Spleen (tissue), 11 donors: ENCODE results near the gene MEAK7. TPM values are rescaled to one million over a fixed set of nuclear protein-coding genes. Genes with fewer than 3 reads are reported as not detected.

ENCODE experiments used
- DNase-seq: peaks from one replicate; pipeline ENCODE4 v3.0.0-alpha.2; 2020
- H3K27ac ChIP-seq, 8 donors: fragments of 200-600 bp; sonication (generic) in 7 of 8; 1 replicate in 4 of 8; 2 replicates in 4 of 8; pipeline versions ENCODE4 v1.5.0 to v1.8.0; 2016 to 2021; ENCODE audit warnings: inconsistent platforms in 4 of 8, mild to moderate bottlenecking in 4 of 8, moderate library complexity in 1 of 8
- H3K27me3 ChIP-seq, 7 donors: fragments of 200-600 bp; sonication (generic) in 6 of 7; replicated peaks in 1 of 7; 1 replicate in 4 of 7; 2 replicates in 3 of 7; pipeline versions ENCODE4 v1.5.0 to v1.8.0; 2016 to 2021; ENCODE audit warnings: inconsistent platforms in 3 of 7, mild to moderate bottlenecking in 1 of 7
- H3K36me3 ChIP-seq, 6 donors: fragments of 200-600 bp; sonication (generic) in 5 of 6; 1 replicate in 4 of 6; 2 replicates in 2 of 6; pipeline versions ENCODE4 v1.5.0 to v1.8.0; 2016 to 2021; ENCODE audit warnings: inconsistent platforms in 2 of 6
- H3K4me1 ChIP-seq, 6 donors: fragments of 200-600 bp; sonication (generic) in 5 of 6; 1 replicate in 3 of 6; 2 replicates in 3 of 6; pipeline versions ENCODE4 v1.5.0 to v1.8.0; 2016 to 2021; ENCODE audit warnings: inconsistent platforms in 3 of 6
- H3K4me3 ChIP-seq, 8 donors: fragments of 200-600 bp; sonication (generic) in 7 of 8; 1 replicate in 4 of 8; 2 replicates in 4 of 8; pipeline versions ENCODE4 v1.5.0 to v1.8.0; 2016 to 2021; ENCODE audit warnings: inconsistent platforms in 4 of 8, mild to moderate bottlenecking in 4 of 8, moderate library complexity in 2 of 8
- H3K9me3 ChIP-seq, 8 donors: fragments of 200-600 bp; sonication (generic) in 7 of 8; 1 replicate in 4 of 8; 2 replicates in 4 of 8; pipeline versions ENCODE4 v1.5.0 to v1.8.0; 2016 to 2021; ENCODE audit warnings: inconsistent platforms in 4 of 8
- POLR2A ChIP-seq, 3 donors: fragments of 450-650 bp; IDR thresholded peaks; one replicate each; pipeline ENCODE4 v1.5.1; 2017; ENCODE audit warnings: antibody characterized with exemption in 3 of 3, mild to moderate bottlenecking in 1 of 3
- POLR2AphosphoS5 ChIP-seq, 3 donors: sonication (generic); formaldehyde crosslinking; IDR thresholded peaks; one replicate each; pipeline ENCODE4 v1.5.1; 2017; ENCODE audit warnings: antibody characterized with exemption in 3 of 3
- WGBS, 5 donors: extraction: QIAGEN DNeasy Blood & Tissue Kit in 3 of 5; methylation state at CpG; one replicate each; pipeline versions ENCODE4 v1.1.5 to v1.1.7; 2013 to 2018; 5-methylcytosine and 5-hydroxymethylcytosine counted together
- intact Hi-C: fragments of 100-400 bp; cut with DNase I; formaldehyde crosslinking; loops from one replicate; pipeline ENCODE4 v1.15.0; 2023; ENCODE audit warnings: low total_unique reads
- polyA plus RNA-seq, 3 donors: library from polyadenylated mRNA; stranded (reverse); fragments of 200-250 nt; gene quantifications; one replicate each; pipeline ENCODE4 v1.2.1, GENCODE V29; 2013
- total RNA-seq, 7 donors: library from RNA; depleted of rRNA in 3 of 7; stranded (reverse); fragments of >200 nt in 3 of 7; fragmentation: NEBNext Ultra II Directional in 4 of 7; extraction: Animal tissue kit (Norgen Biotek cat#: 25700) in 4 of 7; gene quantifications; one replicate each; pipeline versions ENCODE4 v1.1.0 to v1.2.1, GENCODE V29; 2016 to 2021
- TF ChIP-seq, protein P1 (sequence below), 11 experiments: fragments of 200-600 bp in 7 of 11; fragments of 450-650 bp in 4 of 11; sonication (generic) in 4 of 11; IDR thresholded peaks in 8 of 11; conservative IDR thresholded peaks in 3 of 11; 1 replicate in 7 of 11; 2 replicates in 4 of 11; pipeline versions ENCODE4 v1.4.0 to v1.8.0; 2016 to 2021; ENCODE audit warnings: antibody characterized with exemption in 11 of 11, inconsistent platforms in 4 of 11, mild to moderate bottlenecking in 1 of 11
- donor health status: healthy with polysubstance abuse.
- donor health status: DM: no; HTN: no; CAD: no; lungs with moderate emphysema.
- donor health status: DM: no; HTN: no; CAD: no.
- donor health status: Bipolar disorder and iron deficiency.
- donor health status: healthy.
- donor health status: DM: no; HTN: no; CAD: no.
- donor health status: DM: yes; HTN: yes; CAD: no.

MEAK7 gene
- total and polyA plus RNA-seq, 10 donors, result 1.5 to 14.9 (median 10.2) TPM

- DNase-seq, result peak; percentile 52
- Histone ChIP-seq H3K36me3 (peaks cover 0 to 66% (median 0%) of the 10 kb centered on the region in 6 donors), H3K4me3 (no peak overlapping the region), H3K9me3 (no peaks in the 10 kb centered on the region), H3K27me3 (no peaks in the 10 kb centered on the region), H3K4me1 (peaks cover 0 to 10% (median 3%) of the 10 kb centered on the region in 6 donors), H3K27ac (no peak overlapping the region)
- 80 to 86% (median 85%) methylated on average over 13 to 20 of the region's 20 CpGs for WGBS, 5 donors
- TF ChIP-seq POLR2A (IDR thresholded peaks at IDR 0.05) (no peak), POLR2AphosphoS5 (IDR thresholded peaks at IDR 0.05) (no peak)
- TF ChIP-seq, protein P1, sequence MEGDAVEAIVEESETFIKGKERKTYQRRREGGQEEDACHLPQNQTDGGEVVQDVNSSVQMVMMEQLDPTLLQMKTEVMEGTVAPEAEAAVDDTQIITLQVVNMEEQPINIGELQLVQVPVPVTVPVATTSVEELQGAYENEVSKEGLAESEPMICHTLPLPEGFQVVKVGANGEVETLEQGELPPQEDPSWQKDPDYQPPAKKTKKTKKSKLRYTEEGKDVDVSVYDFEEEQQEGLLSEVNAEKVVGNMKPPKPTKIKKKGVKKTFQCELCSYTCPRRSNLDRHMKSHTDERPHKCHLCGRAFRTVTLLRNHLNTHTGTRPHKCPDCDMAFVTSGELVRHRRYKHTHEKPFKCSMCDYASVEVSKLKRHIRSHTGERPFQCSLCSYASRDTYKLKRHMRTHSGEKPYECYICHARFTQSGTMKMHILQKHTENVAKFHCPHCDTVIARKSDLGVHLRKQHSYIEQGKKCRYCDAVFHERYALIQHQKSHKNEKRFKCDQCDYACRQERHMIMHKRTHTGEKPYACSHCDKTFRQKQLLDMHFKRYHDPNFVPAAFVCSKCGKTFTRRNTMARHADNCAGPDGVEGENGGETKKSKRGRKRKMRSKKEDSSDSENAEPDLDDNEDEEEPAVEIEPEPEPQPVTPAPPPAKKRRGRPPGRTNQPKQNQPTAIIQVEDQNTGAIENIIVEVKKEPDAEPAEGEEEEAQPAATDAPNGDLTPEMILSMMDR (IDR thresholded peaks at IDR 0.05 in 8 of 11, conservative IDR thresholded peaks at IDR 0.05 in 3 of 11), result no peak
- intact Hi-C loops, result no loop called here
Measured at GRCh38 chr16:84460406-84461028, 43.9 kb downstream of the MEAK7 start.

DNA sequence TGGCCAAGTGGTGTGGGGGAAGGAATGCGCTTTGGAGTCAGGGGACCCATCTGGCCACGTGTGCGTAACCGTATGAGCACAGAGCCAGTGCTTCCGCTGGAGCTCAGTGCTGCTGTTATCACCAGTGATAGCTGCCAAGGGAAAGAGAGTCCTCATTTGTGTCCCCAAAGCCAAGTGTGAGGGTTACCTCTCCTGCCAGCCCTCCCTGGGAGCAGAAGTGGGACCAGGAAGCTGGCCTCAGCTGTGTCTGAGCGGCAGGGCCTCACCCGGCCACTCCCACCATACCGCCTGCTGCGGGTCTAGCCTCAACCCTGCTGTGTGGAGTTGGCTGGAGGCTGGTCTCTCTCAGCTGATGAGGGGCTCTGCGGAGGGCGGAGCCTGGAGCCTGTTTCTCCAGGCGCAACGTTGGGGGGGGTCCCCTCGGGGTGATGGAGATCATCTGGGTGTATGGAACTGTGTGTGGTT lies 44.5 kb downstream of the MEAK7 start:
- intact Hi-C loops, result no loop called here
- Histone ChIP-seq H3K36me3 (peaks cover 0 to 60% (median 0%) of the 10 kb centered on the region in 6 donors), H3K9me3 (no peaks in the 10 kb centered on the region), H3K27me3 (no peaks in the 10 kb centered on the region), H3K27ac (no peak overlapping the region), H3K4me3 (no peak overlapping the region), H3K4me1 (peaks cover 0 to 10% (median 3%) of the 10 kb centered on the region in 6 donors)
- DNase-seq, result peak; percentile 40
- TF ChIP-seq, protein P1 (IDR thresholded peaks at IDR 0.05 in 8 of 11, conservative IDR thresholded peaks at IDR 0.05 in 3 of 11), result no peak
- no peak for TF ChIP-seq POLR2AphosphoS5 (IDR thresholded peaks at IDR 0.05)
- no peak for TF ChIP-seq POLR2A (IDR thresholded peaks at IDR 0.05)
- 76 to 92% (median 86%) methylated on average over 5 to 14 of the region's 14 CpGs for WGBS, 5 donors

GRCh38 chr16:84459533-84459894 lies 44.9 kb downstream of the MEAK7 start:
- DNase-seq, result no peak
- Histone ChIP-seq H3K27me3 (no peaks in the 10 kb centered on the region), H3K4me3 (no peak overlapping the region), H3K9me3 (no peaks in the 10 kb centered on the region), H3K4me1 (peaks cover 0 to 10% (median 3%) of the 10 kb centered on the region in 6 donors), H3K27ac (no peak overlapping the region), H3K36me3 (peaks cover 0 to 56% (median 0%) of the 10 kb centered on the region in 6 donors)
- 90 to 100% (median 94%) methylated on average over 2 of the region's 2 CpGs for WGBS, 5 donors
- intact Hi-C loops, result no loop called here
- TF ChIP-seq, protein P1 (IDR thresholded peaks at IDR 0.05 in 8 of 11, conservative IDR thresholded peaks at IDR 0.05 in 3 of 11), result no peak
- TF ChIP-seq POLR2A (IDR thresholded peaks at IDR 0.05), result no peak
- TF ChIP-seq POLR2AphosphoS5 (IDR thresholded peaks at IDR 0.05), result no peak

- H3K9me3 ChIP-seq, result no peaks in the 10 kb centered on the region
- 94 to 96% (median 94%) methylated on average over 29 to 38 of the region's 38 CpGs for WGBS, 5 donors
- H3K4me3 ChIP-seq, result no peak overlapping the region
- TF ChIP-seq POLR2A (IDR thresholded peaks at IDR 0.05) (no peak), POLR2AphosphoS5 (IDR thresholded peaks at IDR 0.05) (no peak)
- TF ChIP-seq, protein P1 (IDR thresholded peaks at IDR 0.05 in 8 of 11, conservative IDR thresholded peaks at IDR 0.05 in 3 of 11), result no peak
- peaks cover 0 to 10% (median 3%) of the 10 kb centered on the region in 6 donors for H3K4me1 ChIP-seq
- peak; percentile 39 for DNase-seq
- intact Hi-C loops, result no loop called here
- H3K27me3 ChIP-seq, result no peaks in the 10 kb centered on the region
- H3K36me3 ChIP-seq, result peaks cover 0 to 49% (median 0%) of the 10 kb centered on the region in 6 donors
- H3K27ac ChIP-seq, result no peak overlapping the region
Measured at GRCh38 chr16:84458606-84459532, 45.6 kb downstream of the MEAK7 start.
